ENCODE results near the gene EFCAB14. TPM values are rescaled to one million over a fixed set of nuclear protein-coding genes. Genes with fewer than 3 reads are reported as not detected.

EFCAB14 gene
- total RNA-seq, 1 donor from 2014 or later = 64.6 TPM

- no peaks in the 10 kb centered on the region for H3K9me3 Mint-ChIP-seq
- H3K27me3 Mint-ChIP-seq = no peaks in the 10 kb centered on the region
- no peak overlapping the region for H3K27ac Mint-ChIP-seq
- peaks cover 43% of the 10 kb centered on the region for H3K36me3 Mint-ChIP-seq
- no peak for TF ChIP-seq CTCF (conservative IDR thresholded peaks at IDR 0.05)
- H3K4me1 Mint-ChIP-seq (ENCODE audit: unreplicated experiment) = peaks cover 6% of the 10 kb centered on the region
- no peak overlapping the region for H3K4me3 Mint-ChIP-seq
- no peak for DNase-seq (ENCODE audit: extremely low spot score, unreplicated experiment)
These were observed 72.1 kb downstream of the EFCAB14 start for GRCh38 chr1:46646844-46647243.

- no peak overlapping the region for H3K4me3 Mint-ChIP-seq
These were observed 72.6 kb downstream of the EFCAB14 start for GRCh38 chr1:46646331-46646730.

GRCh38 chr1:46645815-46646214, 73.1 kb downstream of the EFCAB14 start:
- TF ChIP-seq CTCF (conservative IDR thresholded peaks at IDR 0.05) = no peak
- H3K36me3 Mint-ChIP-seq = peaks cover 49% of the 10 kb centered on the region
- no peak for DNase-seq (ENCODE audit: extremely low spot score, unreplicated experiment)
- H3K27ac Mint-ChIP-seq = no peak overlapping the region
- H3K4me3 Mint-ChIP-seq = no peak overlapping the region
- no peaks in the 10 kb centered on the region for H3K9me3 Mint-ChIP-seq
- no peaks in the 10 kb centered on the region for H3K27me3 Mint-ChIP-seq
- peaks cover 6% of the 10 kb centered on the region for H3K4me1 Mint-ChIP-seq (ENCODE audit: unreplicated experiment)

More at GRCh38 chr1:46646331-46646730, 72.6 kb downstream of the EFCAB14 start:
- peaks cover 47% of the 10 kb centered on the region for H3K36me3 Mint-ChIP-seq
- H3K27me3 Mint-ChIP-seq = no peaks in the 10 kb centered on the region
- no peak for DNase-seq (ENCODE audit: extremely low spot score, unreplicated experiment)
- H3K9me3 Mint-ChIP-seq = no peaks in the 10 kb centered on the region
- H3K27ac Mint-ChIP-seq = no peak overlapping the region
- no peak for TF ChIP-seq CTCF (conservative IDR thresholded peaks at IDR 0.05)
- H3K4me1 Mint-ChIP-seq (ENCODE audit: unreplicated experiment) = peaks cover 6% of the 10 kb centered on the region

- DNase-seq (ENCODE audit: extremely low spot score, unreplicated experiment) = no peak
- H3K4me1 Mint-ChIP-seq (ENCODE audit: unreplicated experiment) = peaks cover 15% of the 10 kb centered on the region
- H3K36me3 Mint-ChIP-seq = peaks cover 47% of the 10 kb centered on the region
- no peak overlapping the region for H3K4me3 Mint-ChIP-seq
- no peak for TF ChIP-seq CTCF (conservative IDR thresholded peaks at IDR 0.05)
- no peak overlapping the region for H3K27ac Mint-ChIP-seq
- no peaks in the 10 kb centered on the region for H3K27me3 Mint-ChIP-seq
- H3K9me3 Mint-ChIP-seq = no peaks in the 10 kb centered on the region
These were observed 75.5 kb downstream of the EFCAB14 start for GRCh38 chr1:46643368-46643775.

GRCh38 chr1:46642115-46642680, 76.7 kb downstream of the EFCAB14 start:
- peaks cover 15% of the 10 kb centered on the region for H3K4me1 Mint-ChIP-seq (ENCODE audit: unreplicated experiment)
- DNase-seq (ENCODE audit: extremely low spot score, unreplicated experiment) = no peak
- no peak overlapping the region for H3K27ac Mint-ChIP-seq
- no peaks in the 10 kb centered on the region for H3K9me3 Mint-ChIP-seq
- TF ChIP-seq CTCF (conservative IDR thresholded peaks at IDR 0.05) = no peak
- H3K36me3 Mint-ChIP-seq = peaks cover 43% of the 10 kb centered on the region
- no peaks in the 10 kb centered on the region for H3K27me3 Mint-ChIP-seq
- H3K4me3 Mint-ChIP-seq = no peak overlapping the region

GRCh38 chr1:46639547-46639946, 79.4 kb downstream of the EFCAB14 start:
- TF ChIP-seq CTCF (conservative IDR thresholded peaks at IDR 0.05) = no peak
- peaks cover 15% of the 10 kb centered on the region for H3K4me1 Mint-ChIP-seq (ENCODE audit: unreplicated experiment)
- H3K27ac Mint-ChIP-seq = no peak overlapping the region
- H3K27me3 Mint-ChIP-seq = no peaks in the 10 kb centered on the region
- peaks cover 41% of the 10 kb centered on the region for H3K36me3 Mint-ChIP-seq
- H3K4me3 Mint-ChIP-seq = no peak overlapping the region
- DNase-seq (ENCODE audit: extremely low spot score, unreplicated experiment) = no peak
- H3K9me3 Mint-ChIP-seq = no peaks in the 10 kb centered on the region

Measured in type B pancreatic cell (in vitro differentiated cells).